K562 (cell line): ENCODE results near the gene DGCR8. TPM values are rescaled to one million over a fixed set of nuclear protein-coding genes. Genes with fewer than 3 reads are reported as not detected.
A peak's percentile ranks its signal among the peaks of the same experiment; 100 is the strongest.

Source experiments
- BACH1 ChIP-seq: fragments of 200-800 bp; sonication (Bioruptor generic); IDR thresholded peaks from 2 replicates; pipeline ENCODE4 v1.6.1; 2016; ENCODE audit warnings: missing genetic modification characterization, missing compliant biosample characterization
- CHD7 ChIP-seq: fragments of 200-600 bp; sonication (generic); IDR thresholded peaks from one replicate; pipeline ENCODE4 v1.6.1; 2012; ENCODE audit warnings: mild to moderate bottlenecking, low read depth, low read length, inconsistent platforms
- E2F3 ChIP-seq: fragments of 250-450 bp; sonication (Bioruptor Pico); IDR thresholded peaks from 2 replicates; pipeline ENCODE4 v1.4.0; 2020; ENCODE audit warnings: mild to moderate bottlenecking
- ELF1 ChIP-seq: fragments of 200-800 bp; sonication (Bioruptor generic); IDR thresholded peaks from 2 replicates; pipeline ENCODE4 v1.6.1; 2016; ENCODE audit warnings: missing genetic modification characterization, missing compliant biosample characterization
- ETV6 ChIP-seq, 3 experiments: fragments of 150-350 bp in 1 of 3; sonication (generic) in 1 of 3; formaldehyde crosslinking in 1 of 3; IDR thresholded peaks; 2 replicates each; pipeline versions ENCODE4 v1.6.1 to v1.8.0; 2014 to 2022; ENCODE audit warnings: borderline replicate concordance in 2 of 3, low read depth in 2 of 3, antibody characterized with exemption in 1 of 3, low read length in 1 of 3, mild to moderate bottlenecking in 1 of 3, missing genetic modification reagents in 1 of 3
- KLF10 ChIP-seq: fragments of 250-450 bp; sonication (Bioruptor Pico); IDR thresholded peaks from 2 replicates; pipeline ENCODE4 v1.6.1; 2021; ENCODE audit warnings: matching md5 sums
- MXI1 ChIP-seq: IDR thresholded peaks from 2 replicates; pipeline ENCODE4 v1.6.1; 2011; ENCODE audit warnings: low read depth, mild to moderate bottlenecking, improper control_type of control experiment, low read length
- NCOA1 ChIP-seq: fragments of 450-650 bp; IDR thresholded peaks from 2 replicates; pipeline ENCODE4 v1.6.1; 2016; ENCODE audit warnings: low read depth
- PRMT5 ChIP-seq: sonication (generic); formaldehyde crosslinking; IDR thresholded peaks from 2 replicates; pipeline ENCODE4 v1.5.0; 2020; ENCODE audit warnings: missing genetic modification reagents
- RBM25 ChIP-seq: fragments of 200-400 bp; formaldehyde crosslinking; IDR thresholded peaks from 2 replicates; pipeline ENCODE4 v1.6.1; 2018; ENCODE audit warnings: low read length, low read depth, moderate library complexity; ENCODE audit not compliant: severe bottlenecking
- ZMIZ1 ChIP-seq, 2 experiments: fragments of 150-350 bp in 1 of 2; IDR thresholded peaks; 2 replicates each; pipeline ENCODE4 v1.6.1; 2012 to 2016; ENCODE audit warnings: low read depth in 2 of 2, low read length in 2 of 2, mild to moderate bottlenecking in 1 of 2, moderate library complexity in 1 of 2
- ZNF696 ChIP-seq: fragments of 250-450 bp; sonication (Bioruptor Pico); conservative IDR thresholded peaks from 2 replicates; pipeline ENCODE4 v1.4.0; 2020; ENCODE audit warnings: mild to moderate bottlenecking, moderate library complexity
- polyA plus RNA-seq, 8 experiments: library from polyadenylated mRNA; depleted of rRNA in 4 of 8; stranded (reverse) in 5 of 8; unstranded in 3 of 8; fragments of >200 nt; fragmentation: Nextera tagmentation in 2 of 8; fragmentation: Illumina TruSeq in 1 of 8; extraction: Ambion mirVana in 2 of 8; extraction: Trizol in 1 of 8; gene quantifications; 2 replicates each; pipeline versions ENCODE4 v1.2.1 to v1.2.3, GENCODE V29; 2011 to 2014; ENCODE audit warnings: inconsistent platforms in 1 of 8, missing spikeins in 1 of 8
- total RNA-seq, 7 experiments: library from RNA; depleted of rRNA in 6 of 7; stranded (reverse); fragments of >200 nt in 6 of 7; fragmentation: Illumina TruSeq in 2 of 7; extraction: Trizol in 2 of 7; gene quantifications; 2 replicates each; pipeline versions ENCODE4 v1.2.1 to v1.2.3, GENCODE V29; 2011 to 2021; ENCODE audit warnings: low replicate concordance in 1 of 7

Gene DGCR8
- total and polyA plus RNA-seq, 9 of the 15 experiments (the other 6 are each of a cell fraction or from before 2014, with no cell fraction given), result 5.9 to 144 (median 80.1) TPM

- TF ChIP-seq NCOA1 (0 out of 2 replicates have a peak, but pooled peaks have one; percentile 48), CHD7 (peak; percentile 83), KLF10 (0 out of 2 replicates have a peak, but pooled peaks have one; percentile 31), BACH1 (tag) (no peak), ZMIZ1 (IDR thresholded peaks at IDR 0.05; ENCODE audit: low read depth in 2 of 2, low read length in 2 of 2) (peak in 1 of 2 experiments; percentile 54; a peak in 2 of 4 replicates), ETV6 (IDR thresholded peaks at IDR 0.05; ENCODE audit: borderline replicate concordance in 1 of 2, low read depth in 2 of 2, low read length in 1 of 2) (no peak; a peak in 1 of 4 replicates), ETV6 (CRISPR knock-in tag; IDR thresholded peaks at IDR 0.05; ENCODE audit: borderline replicate concordance) (no peak), MXI1 (no peak), PRMT5 (CRISPR knock-in tag) (no peak), ZNF696 (CRISPR knock-in tag) (0 out of 2 replicates have a peak, but pooled peaks have one; percentile 62), ELF1 (no peak), E2F3 (CRISPR knock-in tag) (no peak), RBM25 (no peak)
These were observed 20.9 kb upstream of the DGCR8 start (continued) for GRCh38 chr22:20058989-20059770.
